A172 (cell line): ENCODE results near the gene EPHA4. TPM values are rescaled to one million over a fixed set of nuclear protein-coding genes. Genes with fewer than 3 reads are reported as not detected.

Source experiments
- DNase-seq: peaks from one replicate; pipeline ENCODE4 v3.0.0-alpha.2; 2015; ENCODE audit warnings: low spot score
- total RNA-seq: library from RNA; depleted of rRNA; stranded (reverse); fragments of >200 nt; shearing (Covaris generic); gene quantifications from 2 replicates; pipeline ENCODE4 v1.2.3, GENCODE V29; 2014

The EPHA4 gene
- total RNA-seq, 1 experiment from 2014 or later = 28.1 TPM

DNA sequence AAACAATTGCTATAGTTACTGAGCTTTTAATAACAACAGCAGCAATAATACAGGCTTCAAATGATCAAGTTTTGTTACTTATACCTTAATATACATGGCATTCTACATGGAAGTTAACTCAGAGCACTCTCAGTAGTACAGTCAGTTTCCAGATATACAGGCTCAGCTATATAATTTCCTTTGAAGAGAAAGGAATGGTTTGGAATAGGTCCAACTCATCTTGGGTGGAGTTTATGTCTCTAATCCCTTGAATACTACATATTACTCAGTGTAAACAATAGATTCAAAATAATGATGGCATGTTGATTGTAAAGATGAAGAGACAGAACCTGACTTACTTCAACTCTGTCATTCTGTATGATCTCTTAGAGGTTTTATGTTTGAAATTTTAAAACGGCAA lies 174.9 kb downstream of the EPHA4 start:
- DNase-seq = peak; percentile 18

DNA sequence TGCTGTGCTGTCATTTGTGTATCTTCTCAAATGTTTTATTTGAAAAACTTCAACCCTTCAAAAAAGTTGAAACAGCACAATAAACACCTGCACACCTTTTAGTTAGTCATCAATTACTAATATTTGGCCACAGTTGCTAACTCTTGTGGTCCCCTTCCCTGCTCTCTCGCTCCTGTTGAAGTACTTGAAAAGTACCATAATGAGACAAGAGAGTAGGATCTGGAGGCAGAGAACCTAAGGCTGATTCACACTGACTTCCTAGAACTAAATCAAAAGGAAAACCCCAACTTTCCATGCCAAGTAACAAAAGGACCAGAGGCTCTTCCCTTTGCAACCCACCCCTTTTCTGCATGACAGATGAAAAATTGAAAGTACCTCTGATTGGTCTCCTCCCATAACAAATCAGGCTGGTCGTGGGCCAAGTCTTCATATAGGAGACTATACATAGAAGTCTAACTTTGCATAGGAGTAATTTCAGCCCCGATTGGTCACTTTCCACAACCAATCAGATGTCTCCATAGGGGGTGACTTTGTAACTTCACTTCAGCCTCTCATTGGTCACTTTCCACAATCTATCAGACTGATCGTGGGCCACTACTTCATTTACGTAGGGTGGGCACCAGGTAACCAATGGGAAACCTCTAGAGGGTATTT lies 179.7 kb downstream of the EPHA4 start:
- DNase-seq = no peak

DNA sequence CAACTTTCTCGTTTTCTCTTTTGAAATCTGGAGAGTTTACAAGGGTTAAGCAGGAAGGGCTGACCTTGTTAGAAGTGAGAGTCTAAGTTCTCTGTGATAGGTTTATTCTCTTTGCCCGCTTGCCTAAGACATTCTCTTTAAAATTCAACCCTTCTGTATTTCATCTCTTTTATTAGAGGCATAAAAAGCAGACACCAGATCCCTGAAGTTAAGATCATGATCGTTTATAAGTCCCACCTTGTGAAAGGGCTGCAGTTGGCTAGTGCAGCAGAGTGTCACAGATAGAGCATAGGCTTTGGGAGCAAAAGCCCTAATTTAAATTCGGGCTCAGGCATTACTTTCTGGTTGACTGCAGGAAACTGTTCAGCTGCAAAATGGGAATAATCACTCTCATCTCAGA lies 181.2 kb downstream of the EPHA4 start:
- no peak for DNase-seq

DNA sequence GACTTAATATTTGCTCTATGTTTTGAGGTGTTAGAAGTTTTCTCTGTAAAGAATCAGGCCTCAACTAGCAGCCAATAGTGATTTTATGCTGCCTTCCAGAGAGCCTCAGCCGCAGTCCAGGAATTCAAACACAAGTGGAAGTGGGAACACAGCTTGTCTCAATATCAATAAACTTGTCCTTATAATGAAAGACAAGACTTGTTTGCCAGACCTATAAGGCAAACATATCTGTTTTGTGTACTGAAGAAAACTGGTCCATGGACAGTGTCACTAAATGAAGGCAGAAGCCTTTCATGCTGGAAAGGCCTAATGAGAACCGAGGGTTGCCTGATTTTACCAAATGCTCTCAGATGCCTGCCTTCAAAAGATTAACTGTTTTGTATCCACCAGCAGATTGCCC lies 182.2 kb downstream of the EPHA4 start:
- no peak for DNase-seq

DNA sequence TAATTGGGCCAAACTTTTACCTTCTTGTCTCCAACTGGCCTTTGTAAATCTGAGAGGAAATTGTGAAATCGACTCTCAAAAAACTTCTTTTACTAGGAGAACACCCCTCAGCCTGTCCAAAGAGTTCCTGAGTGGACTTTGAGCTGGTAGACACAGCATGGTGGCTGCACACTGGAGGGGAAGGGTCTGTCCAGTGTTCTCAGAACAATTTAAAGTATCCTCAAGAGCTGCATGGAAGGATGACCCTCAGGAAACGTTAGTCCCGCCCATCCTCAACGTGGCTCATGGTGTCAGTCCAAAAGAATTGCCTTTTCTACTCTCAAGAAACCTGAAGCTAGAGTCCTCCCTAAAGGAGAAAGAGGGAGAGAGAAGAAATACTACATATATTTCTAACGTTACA lies 182.7 kb downstream of the EPHA4 start:
- no peak for DNase-seq

DNA sequence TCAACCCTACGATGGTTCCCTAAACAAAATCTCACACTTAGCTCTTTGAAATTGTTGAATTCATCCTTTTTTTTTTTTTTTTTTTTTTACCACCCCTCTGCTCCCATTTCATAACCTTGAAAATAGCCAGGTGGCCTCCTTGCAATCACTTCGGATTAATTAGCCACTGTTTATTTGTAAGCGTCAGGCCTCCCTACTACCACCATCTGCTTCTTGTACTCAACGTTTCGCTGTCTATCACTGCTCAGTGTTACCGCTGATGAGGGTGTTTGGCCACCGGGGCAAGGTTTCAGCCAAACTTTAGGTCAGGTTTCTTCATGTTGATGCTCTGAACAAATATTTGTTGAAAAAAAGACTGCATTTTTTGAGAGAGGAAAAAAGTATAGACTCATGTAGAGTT lies 183.2 kb downstream of the EPHA4 start:
- no peak for DNase-seq

DNA sequence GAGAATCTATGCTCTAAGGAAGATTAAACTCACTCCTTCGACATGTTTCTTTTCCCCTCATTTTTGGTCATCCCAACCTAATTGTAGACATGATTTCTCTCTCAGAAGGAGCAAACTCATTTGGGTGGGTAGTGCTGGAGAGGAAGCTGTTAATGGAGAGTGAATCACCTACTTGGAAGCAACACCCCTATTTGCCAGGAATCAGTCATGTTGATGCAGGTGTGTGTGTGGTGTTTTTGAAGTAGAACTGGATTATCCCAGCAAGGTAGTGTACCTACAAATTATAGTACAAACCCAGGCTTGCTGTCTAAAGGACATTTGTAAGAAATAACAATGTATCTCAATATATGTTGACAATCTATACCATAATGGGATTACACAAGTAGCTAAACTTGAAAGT lies 186.4 kb downstream of the EPHA4 start:
- no peak for DNase-seq

DNA sequence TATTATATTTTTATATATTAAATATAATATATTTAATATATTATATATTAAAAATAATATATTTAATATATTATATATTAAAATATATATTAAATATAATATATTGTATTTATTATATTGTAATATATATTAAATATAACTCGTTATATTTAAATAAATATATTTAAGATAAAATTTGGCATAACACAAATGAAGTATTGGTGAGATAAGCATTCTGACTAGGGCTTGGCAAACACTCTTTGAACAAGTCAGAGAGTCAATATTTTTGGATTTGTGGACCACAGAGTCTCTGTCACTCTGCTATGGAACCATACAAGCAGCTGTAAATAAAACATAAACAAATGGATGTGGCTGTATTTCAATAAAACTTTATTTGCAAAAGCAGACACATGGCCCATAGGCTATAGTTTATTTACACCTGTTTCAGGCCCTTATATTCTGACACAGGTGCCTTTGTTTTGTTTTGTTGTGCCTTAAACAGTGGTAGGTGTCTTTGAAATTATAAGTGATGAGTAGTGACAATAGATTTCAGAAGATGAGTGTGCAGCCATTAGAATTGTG lies 190.1 kb downstream of the EPHA4 start:
- no peak for DNase-seq

DNA sequence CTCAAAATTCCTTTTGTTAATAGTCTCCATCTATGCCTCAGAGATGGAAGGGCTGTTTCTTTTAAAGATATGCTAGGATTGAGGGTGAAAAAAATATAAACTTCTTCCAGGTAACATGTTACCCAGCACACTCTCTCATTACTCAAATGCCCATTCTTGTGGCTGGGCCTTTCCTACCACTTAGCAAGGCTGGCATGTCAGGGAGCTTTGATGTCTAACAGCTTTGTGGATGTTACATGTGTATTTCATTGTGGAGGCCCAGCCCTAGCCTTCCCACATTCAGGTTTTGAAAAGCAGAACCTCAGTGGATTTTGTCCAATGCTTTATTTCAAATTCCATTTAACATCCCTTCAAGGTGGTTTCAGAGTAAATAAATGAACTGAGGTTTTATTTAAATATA lies 191.4 kb downstream of the EPHA4 start:
- DNase-seq = no peak

DNA sequence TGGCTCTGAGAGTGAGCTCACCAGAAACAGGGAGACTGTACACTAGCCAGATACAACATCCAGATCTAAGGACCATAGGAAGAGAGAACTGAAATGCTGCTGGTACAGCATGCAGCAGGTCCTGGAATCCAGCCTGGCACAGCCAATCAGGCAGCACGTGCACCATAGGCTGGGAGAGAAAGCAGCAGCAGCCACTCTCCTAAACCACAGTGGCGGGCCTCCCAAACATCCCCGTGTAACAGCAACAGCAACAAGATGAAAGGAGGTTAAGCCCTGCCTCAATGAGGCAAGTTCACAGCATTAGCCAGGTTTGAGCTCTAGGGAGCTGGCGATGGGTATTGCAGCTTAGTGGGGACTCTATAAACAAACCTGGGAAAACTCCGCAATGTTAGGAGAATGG lies 192.0 kb downstream of the EPHA4 start:
- DNase-seq = no peak

DNA sequence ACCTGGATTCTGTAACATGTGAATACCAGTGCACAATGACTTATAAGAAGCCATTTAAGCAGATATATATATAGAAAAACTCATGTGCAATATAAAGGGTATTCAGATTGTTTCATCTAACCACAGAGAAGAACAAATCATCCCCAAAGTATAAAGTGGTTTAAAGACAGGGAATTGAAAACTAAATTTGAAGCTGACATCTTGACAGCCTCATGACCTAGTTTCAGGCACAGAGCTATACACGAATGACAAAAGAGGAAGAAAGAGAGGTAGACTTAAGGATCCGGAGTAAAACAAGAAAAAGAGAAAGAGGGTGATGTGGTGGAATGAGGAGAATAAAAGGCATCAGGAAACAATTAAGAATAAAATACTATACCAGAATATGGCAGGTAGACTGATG lies 194.5 kb downstream of the EPHA4 start:
- no peak for DNase-seq

DNA sequence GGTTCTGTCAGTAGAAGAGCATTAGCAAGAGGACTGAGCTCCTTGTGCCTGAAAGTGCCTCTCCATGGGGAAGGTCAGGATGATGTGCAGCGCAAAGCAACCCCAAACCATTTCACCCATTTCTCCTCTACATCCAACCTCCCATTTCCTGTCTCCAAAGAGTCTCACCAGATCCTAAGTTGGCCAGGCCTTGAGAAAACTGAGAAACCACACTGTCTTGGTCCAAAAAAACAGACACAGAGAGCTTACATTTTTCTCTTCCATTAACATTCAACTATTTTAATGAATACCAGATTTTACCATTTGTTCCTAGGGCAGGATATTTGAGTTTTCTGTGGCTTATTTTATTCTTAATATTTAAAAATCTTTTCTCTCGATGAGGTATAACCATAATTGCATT lies 195.0 kb downstream of the EPHA4 start:
- DNase-seq = no peak

DNA sequence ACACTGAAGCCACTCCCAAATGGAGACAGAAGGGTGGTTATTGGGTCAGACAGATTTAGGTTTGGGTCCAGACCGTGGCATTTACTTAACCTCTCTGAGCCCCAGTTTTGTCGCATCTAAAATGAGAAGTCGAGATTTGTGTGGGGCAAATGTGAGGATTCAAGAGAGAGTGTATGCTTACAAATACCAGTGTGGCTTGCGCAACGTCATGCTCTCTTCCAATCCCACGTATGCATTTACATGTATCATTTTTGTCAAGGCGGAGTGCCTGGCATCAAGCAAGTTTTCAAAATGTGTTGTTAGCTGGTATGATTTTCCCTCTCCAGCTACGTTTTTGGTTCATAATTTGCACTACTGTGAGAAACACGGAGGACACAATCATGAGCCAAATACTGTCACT lies 197.9 kb downstream of the EPHA4 start:
- no peak for DNase-seq

DNA sequence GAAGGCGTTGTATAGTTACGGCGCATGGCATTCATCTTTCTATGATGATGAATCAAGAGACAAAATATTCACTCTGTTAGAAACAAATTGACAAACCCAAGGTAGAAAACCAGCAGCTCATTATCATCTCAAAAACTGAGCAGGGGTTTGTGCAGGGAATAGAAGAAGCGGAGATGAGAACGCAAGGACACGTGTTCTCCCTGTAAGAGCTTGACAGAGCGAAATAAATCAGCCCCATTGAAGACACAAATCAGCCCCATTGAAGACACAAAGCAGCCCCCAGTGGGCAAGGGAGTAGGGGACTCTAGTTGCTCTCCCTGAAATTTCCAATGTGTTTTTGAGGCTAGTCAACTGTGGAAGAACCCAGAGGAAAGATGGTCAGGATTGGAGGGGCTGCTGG lies 199.2 kb downstream of the EPHA4 start:
- DNase-seq = no peak

DNA sequence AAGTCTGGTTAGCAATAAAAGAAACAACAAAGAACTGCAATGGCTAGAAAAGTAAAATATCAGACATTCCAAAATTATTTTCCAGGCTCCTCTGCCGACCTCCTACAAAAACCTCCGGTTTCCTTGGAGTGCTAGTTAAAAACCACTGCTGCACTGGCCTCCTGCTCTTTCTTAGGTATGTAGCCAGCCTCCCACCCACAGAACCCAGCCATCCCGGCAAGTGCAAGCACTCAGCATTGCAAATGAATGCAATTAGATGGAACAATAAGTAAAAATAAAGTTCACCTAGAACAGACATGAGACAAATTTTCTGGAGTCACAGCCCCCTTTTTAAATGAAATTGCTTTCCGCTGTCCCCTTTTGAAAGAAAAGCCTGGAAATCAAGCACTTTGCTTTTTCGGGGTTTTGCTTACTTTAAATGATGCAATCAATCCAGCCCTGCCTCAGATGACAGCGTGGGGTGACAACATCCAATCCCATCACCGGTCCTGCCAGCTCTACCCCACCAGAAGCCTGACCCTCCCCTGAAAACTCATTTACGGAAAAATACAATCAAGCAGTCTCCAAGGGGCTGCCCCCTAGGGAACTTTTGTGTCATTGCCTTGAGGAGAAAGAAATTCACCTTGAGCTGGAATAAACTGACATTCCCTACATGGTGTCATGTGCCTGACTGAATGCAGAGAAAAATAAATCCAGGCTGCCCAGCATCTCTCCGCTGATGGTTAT lies 199.8 kb downstream of the EPHA4 start:
- no peak for DNase-seq

DNA sequence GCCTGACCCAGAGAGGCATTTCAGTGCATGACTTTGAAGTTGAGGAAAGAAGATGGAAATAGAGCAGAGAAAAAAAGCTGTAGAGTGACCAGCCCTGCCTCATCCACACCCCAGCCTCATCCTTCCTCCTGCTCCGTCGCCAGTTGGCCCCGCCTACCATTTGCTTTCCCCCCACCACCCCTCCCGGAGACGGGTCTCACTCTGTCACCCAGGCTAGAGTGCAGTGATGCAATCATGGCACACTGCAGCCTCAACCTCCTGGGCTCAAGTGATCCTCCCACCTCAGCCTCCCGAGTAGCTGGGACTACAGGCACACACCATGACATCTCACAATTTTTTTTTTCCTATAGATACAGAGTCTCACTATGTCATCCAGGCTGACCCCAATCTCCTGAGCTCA lies 200.8 kb downstream of the EPHA4 start:
- no peak for DNase-seq

DNA sequence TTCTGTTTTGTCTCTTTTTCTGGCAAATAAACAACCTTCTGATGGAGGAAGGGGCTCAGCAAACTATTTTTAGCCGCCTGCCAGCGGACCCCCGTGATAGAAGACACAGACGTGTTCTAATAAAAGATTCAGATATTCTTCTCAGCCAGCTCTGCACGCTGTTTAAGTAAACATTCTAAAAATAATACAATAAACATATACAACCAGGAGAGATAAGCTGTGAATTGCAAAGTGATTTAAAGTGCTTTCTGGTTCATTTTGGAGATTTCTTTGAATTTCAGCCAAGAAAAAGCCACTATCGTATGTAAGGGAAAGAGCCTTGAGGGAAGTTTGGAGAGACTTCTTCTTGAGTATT lies 201.3 kb downstream of the EPHA4 start:
- no peak for DNase-seq

DNA sequence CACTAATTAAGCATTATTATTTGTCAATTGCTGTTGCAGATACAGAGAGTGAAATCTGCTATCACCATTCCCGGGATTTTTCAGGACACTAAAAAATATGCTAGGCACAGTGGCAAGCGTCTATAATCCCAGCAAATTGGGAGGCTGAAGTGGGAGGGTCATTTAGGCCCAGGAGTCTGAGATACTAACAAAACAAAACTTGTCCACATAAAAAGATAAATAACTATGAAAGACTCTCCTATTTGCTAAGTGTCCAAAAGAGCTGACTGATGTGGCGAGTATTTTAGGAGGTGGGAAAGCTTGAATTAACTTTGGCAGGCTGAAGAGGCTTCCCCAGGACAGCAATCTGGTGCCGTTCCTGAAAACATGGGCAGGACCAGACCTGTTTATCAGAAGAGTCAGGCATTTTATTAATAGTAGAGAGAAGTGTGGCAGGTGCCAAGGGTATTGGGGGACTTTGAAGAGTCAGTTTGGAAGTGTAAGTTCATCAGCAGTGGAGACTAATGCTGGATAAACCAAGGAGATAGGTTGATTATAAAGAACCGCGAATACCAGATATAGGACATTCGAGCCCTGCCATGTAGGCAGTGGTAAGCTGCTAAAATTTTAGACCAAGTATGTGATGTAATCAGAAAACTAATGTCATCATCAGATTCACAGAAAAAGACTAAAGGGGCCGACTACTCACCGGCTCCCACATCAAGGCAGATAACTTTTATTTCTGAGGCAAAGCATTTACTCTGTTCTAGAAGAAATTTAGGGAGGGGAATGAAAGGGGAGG lies 201.8 kb downstream of the EPHA4 start:
- no peak for DNase-seq
